MM.1S (cell line): ENCODE data around the gene NAALADL2.
A peak's percentile ranks its signal among the peaks of the same experiment; 100 is the strongest.

Source experiments
- DNase-seq: peaks from one replicate; pipeline ENCODE4 v3.0.0-alpha.2; 2015
- H2AFZ ChIP-seq: fragments of 300-600 bp; sonication (generic); 2 replicates; pipeline ENCODE4 v1.6.0; 2016; ENCODE audit warnings: antibody characterized with exemption, low read length
- H3F3A ChIP-seq: fragments of 300-600 bp; sonication (generic); 2 replicates; pipeline ENCODE4 v1.6.1; 2016; ENCODE audit warnings: mild to moderate bottlenecking, antibody characterized with exemption, low read length, moderate library complexity, mixed read lengths; ENCODE audit not compliant: insufficient read depth
- H3K27ac ChIP-seq: fragments of 300-600 bp; sonication (generic); 2 replicates; pipeline ENCODE4 v1.5.1; 2016; ENCODE audit warnings: mild to moderate bottlenecking, low read length
- H3K27me3 ChIP-seq: fragments of 300-600 bp; sonication (generic); replicated peaks from 2 replicates; pipeline ENCODE4 v1.6.0; 2016; ENCODE audit warnings: low read length; ENCODE audit not compliant: insufficient read depth
- H3K36me3 ChIP-seq: fragments of 300-600 bp; sonication (generic); replicated peaks from 2 replicates; pipeline ENCODE4 v1.6.1; 2016; ENCODE audit warnings: mild to moderate bottlenecking, low read length, mixed read lengths; ENCODE audit not compliant: insufficient read depth
- H3K4me1 ChIP-seq: fragments of 300-600 bp; sonication (generic); 2 replicates; pipeline ENCODE4 v1.6.1; 2016; ENCODE audit warnings: low read length, mixed read lengths
- H3K4me2 ChIP-seq: fragments of 300-600 bp; sonication (generic); 2 replicates; pipeline ENCODE4 v1.6.0; 2016; ENCODE audit warnings: low read depth, low read length
- H3K4me3 ChIP-seq: fragments of 300-600 bp; sonication (generic); 2 replicates; pipeline ENCODE4 v1.5.1; 2016; ENCODE audit warnings: low read length, mixed read lengths
- H3K79me2 ChIP-seq: fragments of 300-600 bp; sonication (generic); 2 replicates; pipeline ENCODE4 v1.6.1; 2016; ENCODE audit warnings: mixed run types, low read length, mixed read lengths
- H3K9ac ChIP-seq: fragments of 300-600 bp; sonication (generic); 2 replicates; pipeline ENCODE4 v1.6.1; 2016; ENCODE audit warnings: low read length, mixed read lengths
- H3K9me2 ChIP-seq: fragments of 300-600 bp; sonication (generic); replicated peaks from 2 replicates; pipeline ENCODE4 v1.6.1; 2016; ENCODE audit warnings: mild to moderate bottlenecking, low read length, mixed read lengths; ENCODE audit not compliant: insufficient read depth
- H3K9me3 ChIP-seq: fragments of 300-600 bp; sonication (generic); replicated peaks from 2 replicates; pipeline ENCODE4 v1.6.1; 2016; ENCODE audit warnings: mild to moderate bottlenecking, low read length, mixed read lengths; ENCODE audit not compliant: insufficient read depth
- H4K20me1 ChIP-seq: fragments of 300-600 bp; sonication (generic); 2 replicates; pipeline ENCODE4 v1.6.1; 2016; ENCODE audit warnings: mild to moderate bottlenecking, low read length, moderate library complexity, mixed read lengths; ENCODE audit not compliant: insufficient read depth
- EZH2 ChIP-seq: fragments of 300-600 bp; sonication (generic); optimal IDR thresholded peaks from 2 replicates; pipeline ENCODE3; 2017; ENCODE audit warnings: low read depth, mild to moderate bottlenecking, antibody characterized with exemption, low read length, mixed read lengths
- EZH2phosphoT487 ChIP-seq: fragments of 300-600 bp; sonication (generic); IDR thresholded peaks from 2 replicates; pipeline ENCODE4 v1.6.1; 2018; ENCODE audit warnings: antibody characterized with exemption, low read length
- TF ChIP-seq, protein P1 (sequence below): fragments of 300-600 bp; sonication (generic); IDR thresholded peaks from 2 replicates; pipeline ENCODE4 v1.5.1; 2016; ENCODE audit warnings: antibody characterized with exemption, low read length, mixed read lengths

NAALADL2 gene

GRCh38 chr3:174859756-174860155 is 622 bp downstream of the NAALADL2 start:
- TF ChIP-seq EZH2phosphoT487 (no peak), EZH2 (no peak)
- TF ChIP-seq, protein P1, sequence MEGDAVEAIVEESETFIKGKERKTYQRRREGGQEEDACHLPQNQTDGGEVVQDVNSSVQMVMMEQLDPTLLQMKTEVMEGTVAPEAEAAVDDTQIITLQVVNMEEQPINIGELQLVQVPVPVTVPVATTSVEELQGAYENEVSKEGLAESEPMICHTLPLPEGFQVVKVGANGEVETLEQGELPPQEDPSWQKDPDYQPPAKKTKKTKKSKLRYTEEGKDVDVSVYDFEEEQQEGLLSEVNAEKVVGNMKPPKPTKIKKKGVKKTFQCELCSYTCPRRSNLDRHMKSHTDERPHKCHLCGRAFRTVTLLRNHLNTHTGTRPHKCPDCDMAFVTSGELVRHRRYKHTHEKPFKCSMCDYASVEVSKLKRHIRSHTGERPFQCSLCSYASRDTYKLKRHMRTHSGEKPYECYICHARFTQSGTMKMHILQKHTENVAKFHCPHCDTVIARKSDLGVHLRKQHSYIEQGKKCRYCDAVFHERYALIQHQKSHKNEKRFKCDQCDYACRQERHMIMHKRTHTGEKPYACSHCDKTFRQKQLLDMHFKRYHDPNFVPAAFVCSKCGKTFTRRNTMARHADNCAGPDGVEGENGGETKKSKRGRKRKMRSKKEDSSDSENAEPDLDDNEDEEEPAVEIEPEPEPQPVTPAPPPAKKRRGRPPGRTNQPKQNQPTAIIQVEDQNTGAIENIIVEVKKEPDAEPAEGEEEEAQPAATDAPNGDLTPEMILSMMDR, result no peak
- H3K4me2 ChIP-seq, result no peak overlapping the region
- H4K20me1 ChIP-seq, result no peaks in the 10 kb centered on the region
- no peaks in the 10 kb centered on the region for H3F3A ChIP-seq
- no peaks in the 10 kb centered on the region for H3K9me3 ChIP-seq
- no peaks in the 10 kb centered on the region for H3K4me1 ChIP-seq
- no peak overlapping the region for H2AFZ ChIP-seq
- H3K27ac ChIP-seq, result no peak overlapping the region
- H3K9me2 ChIP-seq, result no peaks in the 10 kb centered on the region
- H3K4me3 ChIP-seq, result no peak overlapping the region
- no peaks in the 10 kb centered on the region for H3K79me2 ChIP-seq
- H3K9ac ChIP-seq, result no peak overlapping the region
- no peaks in the 10 kb centered on the region for H3K36me3 ChIP-seq
- DNase-seq, result no peak
- no peaks in the 10 kb centered on the region for H3K27me3 ChIP-seq

DNA sequence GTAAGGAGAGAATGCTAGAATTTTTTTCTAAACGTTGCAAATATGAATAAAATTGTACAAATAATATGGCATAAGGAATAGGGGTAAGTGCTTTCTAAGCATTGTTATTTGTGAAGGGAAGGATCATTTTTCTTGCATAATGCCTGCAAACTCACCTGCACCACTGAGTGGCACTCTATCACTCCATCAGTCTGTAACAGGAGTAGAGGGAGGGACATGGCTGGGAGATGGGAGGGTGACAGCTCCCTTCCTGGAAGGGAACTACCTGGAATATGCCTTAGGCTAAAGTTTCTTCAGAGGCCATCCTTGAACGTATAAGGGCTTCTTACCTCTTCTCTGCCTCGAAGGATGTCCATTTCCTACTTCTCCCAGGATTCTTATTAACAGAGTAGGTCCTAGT is 3.0 kb downstream of the NAALADL2 start:
- Histone ChIP-seq H2AFZ (no peak overlapping the region), H3K9me3 (no peaks in the 10 kb centered on the region), H3K36me3 (no peaks in the 10 kb centered on the region), H3K4me1 (no peaks in the 10 kb centered on the region), H3K27me3 (no peaks in the 10 kb centered on the region), H3F3A (no peaks in the 10 kb centered on the region), H4K20me1 (no peaks in the 10 kb centered on the region), H3K79me2 (no peaks in the 10 kb centered on the region), H3K4me3 (no peak overlapping the region), H3K27ac (no peak overlapping the region), H3K4me2 (no peak overlapping the region), H3K9me2 (no peaks in the 10 kb centered on the region), H3K9ac (no peak overlapping the region)
- no peak for DNase-seq
- no peak for TF ChIP-seq EZH2
- TF ChIP-seq, protein P1, result peak; percentile 43

GRCh38 chr3:174862666-174863065 is 3.5 kb downstream of the NAALADL2 start:
- Histone ChIP-seq H3K9me2 (no peaks in the 10 kb centered on the region), H3K27me3 (no peaks in the 10 kb centered on the region), H3F3A (no peaks in the 10 kb centered on the region), H4K20me1 (no peaks in the 10 kb centered on the region), H3K4me1 (no peaks in the 10 kb centered on the region), H2AFZ (no peak overlapping the region), H3K79me2 (no peaks in the 10 kb centered on the region), H3K36me3 (no peaks in the 10 kb centered on the region), H3K4me3 (no peak overlapping the region), H3K4me2 (no peak overlapping the region), H3K9ac (no peak overlapping the region), H3K27ac (no peak overlapping the region), H3K9me3 (no peaks in the 10 kb centered on the region)
- no peak for DNase-seq
- TF ChIP-seq EZH2phosphoT487 (no peak), EZH2 (no peak)
- TF ChIP-seq, protein P1, result no peak
